C4-2B (cell line): ENCODE results near the gene BMF.

Experiments
- CTCF ChIP-seq: fragments of 450-650 bp; conservative IDR thresholded peaks from 2 replicates; pipeline ENCODE4 v1.5.1; 2017; ENCODE audit warnings: mild to moderate bottlenecking
- ZFX ChIP-seq: fragments of 450-650 bp; IDR thresholded peaks from 2 replicates; pipeline ENCODE4 v1.6.1; 2017

GRCh38 chr15:40088929-40089755 lies 19.5 kb downstream of the BMF start:
- TF ChIP-seq CTCF (no peak), ZFX (no peak)
